ENCODE data around the gene COPA.
"Not testable (repeated sequence)": the region's sequence is repeated elsewhere in the genome, so short reads cannot be mapped to it uniquely, and the experiment has no call there.

COPA gene

GRCh38 chr1:160325252-160325651 is 17.8 kb downstream of the COPA start:
- DNase-seq (ENCODE audit: low read depth) = no peak

GRCh38 chr1:160322831-160323230 is 20.2 kb downstream of the COPA start:
- DNase-seq (ENCODE audit: low read depth) = no peak

GRCh38 chr1:160315359-160315758 is 27.7 kb downstream of the COPA start:
- no peak for DNase-seq (ENCODE audit: low read depth)

- DNase-seq (ENCODE audit: low read depth) = no peak
Observed at GRCh38 chr1:160309571-160309970, 33.5 kb downstream of the COPA start.

- no peak for DNase-seq (ENCODE audit: low read depth)
Observed at GRCh38 chr1:160309185-160309557, 33.9 kb downstream of the COPA start.

- no peak for DNase-seq (ENCODE audit: low read depth)
Observed at GRCh38 chr1:160308451-160309184, 34.4 kb downstream of the COPA start.

- DNase-seq (ENCODE audit: low read depth) = no peak
Observed at GRCh38 chr1:160307118-160307791, 35.8 kb downstream of the COPA start.

- DNase-seq (ENCODE audit: low read depth) = no peak
Observed at GRCh38 chr1:160300173-160300572, 42.9 kb downstream of the COPA start.

- no peak for DNase-seq (ENCODE audit: low read depth)
Observed at GRCh38 chr1:160296036-160296435, 47.0 kb downstream of the COPA start.

GRCh38 chr1:160293020-160293968 is 49.8 kb downstream of the COPA start:
- no peak for DNase-seq (ENCODE audit: low read depth)

GRCh38 chr1:160291248-160292220 is 51.5 kb downstream of the COPA start:
- peak; percentile 52 for DNase-seq (ENCODE audit: low read depth)

- not testable (repeated sequence) for DNase-seq (ENCODE audit: low read depth)
Observed at GRCh38 chr1:160287769-160288168, 55.3 kb downstream of the COPA start.

- no peak for DNase-seq (ENCODE audit: low read depth)
Observed at GRCh38 chr1:160285506-160285905, 57.5 kb downstream of the COPA start.

GRCh38 chr1:160284782-160285344 is 58.2 kb downstream of the COPA start, which contains the start of gene PEX19:
Gene PEX19 (minus strand): TSS chr1:160285133. CDS start chr1:160285124, 9 bp downstream.
- DNase-seq (ENCODE audit: low read depth) = peak; percentile 80

GRCh38 chr1:160284220-160284781 is 58.7 kb downstream of the COPA start:
- no peak for DNase-seq (ENCODE audit: low read depth)

- DNase-seq (ENCODE audit: low read depth) = no peak
Observed at GRCh38 chr1:160282807-160283206, 60.2 kb downstream of the COPA start.

- DNase-seq (ENCODE audit: low read depth) = no peak
Observed at GRCh38 chr1:160277987-160278386, 65.1 kb downstream of the COPA start.

GRCh38 chr1:160277330-160277729 is 65.7 kb downstream of the COPA start:
- no peak for DNase-seq (ENCODE audit: low read depth)

GRCh38 chr1:160271025-160271424 is 72.0 kb downstream of the COPA start:
- no peak for DNase-seq (ENCODE audit: low read depth)

- DNase-seq (ENCODE audit: low read depth) = no peak
Observed at GRCh38 chr1:160267284-160267991, 75.6 kb downstream of the COPA start.

Data from CMK (cell line).